NCI-H226 (cell line): ENCODE data around the gene SPTBN1.
A peak's percentile ranks its signal among the peaks of the same experiment; 100 is the strongest.

Source experiments
- DNase-seq: peaks from one replicate; pipeline ENCODE4 v3.0.0-alpha.2; 2015

The SPTBN1 gene

GRCh38 chr2:54577944-54578647 lies 122.0 kb downstream of the SPTBN1 start:
- DNase-seq, result no peak

GRCh38 chr2:54578648-54579045 lies 122.5 kb downstream of the SPTBN1 start:
- no peak for DNase-seq

GRCh38 chr2:54579061-54579681 lies 123.0 kb downstream of the SPTBN1 start:
- no peak for DNase-seq

- DNase-seq, result no peak
Observed at GRCh38 chr2:54579682-54580620, 123.8 kb downstream of the SPTBN1 start.

- DNase-seq, result no peak
Observed at GRCh38 chr2:54581326-54582039, 125.4 kb downstream of the SPTBN1 start.

GRCh38 chr2:54582987-54583386 lies 126.9 kb downstream of the SPTBN1 start:
- no peak for DNase-seq

- no peak for DNase-seq
Observed at GRCh38 chr2:54584598-54584997, 128.5 kb downstream of the SPTBN1 start.

GRCh38 chr2:54585136-54585733 lies 129.1 kb downstream of the SPTBN1 start:
- no peak for DNase-seq

- no peak for DNase-seq
Observed at GRCh38 chr2:54586062-54586461, 129.9 kb downstream of the SPTBN1 start.

- peak; percentile 36 for DNase-seq
Observed at GRCh38 chr2:54586494-54586893, 130.4 kb downstream of the SPTBN1 start.

- DNase-seq, result no peak
Observed at GRCh38 chr2:54587171-54588016, 131.3 kb downstream of the SPTBN1 start.

- DNase-seq, result no peak
Observed at GRCh38 chr2:54588244-54588899, 132.2 kb downstream of the SPTBN1 start.

GRCh38 chr2:54589038-54589339 lies 132.9 kb downstream of the SPTBN1 start:
- no peak for DNase-seq

- DNase-seq, result peak; percentile 43
Observed at GRCh38 chr2:54589340-54590215, 133.5 kb downstream of the SPTBN1 start.

- no peak for DNase-seq
Observed at GRCh38 chr2:54590216-54591120, 134.3 kb downstream of the SPTBN1 start.

- no peak for DNase-seq
Observed at GRCh38 chr2:54591551-54591950, 135.4 kb downstream of the SPTBN1 start.

GRCh38 chr2:54593249-54593648 lies 137.1 kb downstream of the SPTBN1 start:
- DNase-seq, result no peak

GRCh38 chr2:54594048-54594447 lies 137.9 kb downstream of the SPTBN1 start:
- no peak for DNase-seq
